ENCODE measurements around the gene CDH2. TPM values are rescaled to one million over a fixed set of nuclear protein-coding genes. Genes with fewer than 3 reads are reported as not detected.
A peak's percentile ranks its signal among the peaks of the same experiment; 100 is the strongest.

CDH2 gene
- total RNA-seq, 1 donor from 2014 or later: 370 TPM

- H3K27me3 ChIP-seq (ENCODE audit: low read depth): no peaks in the 10 kb centered on the region
- H3K27ac ChIP-seq (replicated peaks): no peak overlapping the region
- H3K4me3 ChIP-seq: no peak overlapping the region
- peaks cover 22% of the 10 kb centered on the region for H3K4me1 ChIP-seq
- H3K36me3 ChIP-seq: peaks cover 9% of the 10 kb centered on the region
- TF ChIP-seq, protein P1, sequence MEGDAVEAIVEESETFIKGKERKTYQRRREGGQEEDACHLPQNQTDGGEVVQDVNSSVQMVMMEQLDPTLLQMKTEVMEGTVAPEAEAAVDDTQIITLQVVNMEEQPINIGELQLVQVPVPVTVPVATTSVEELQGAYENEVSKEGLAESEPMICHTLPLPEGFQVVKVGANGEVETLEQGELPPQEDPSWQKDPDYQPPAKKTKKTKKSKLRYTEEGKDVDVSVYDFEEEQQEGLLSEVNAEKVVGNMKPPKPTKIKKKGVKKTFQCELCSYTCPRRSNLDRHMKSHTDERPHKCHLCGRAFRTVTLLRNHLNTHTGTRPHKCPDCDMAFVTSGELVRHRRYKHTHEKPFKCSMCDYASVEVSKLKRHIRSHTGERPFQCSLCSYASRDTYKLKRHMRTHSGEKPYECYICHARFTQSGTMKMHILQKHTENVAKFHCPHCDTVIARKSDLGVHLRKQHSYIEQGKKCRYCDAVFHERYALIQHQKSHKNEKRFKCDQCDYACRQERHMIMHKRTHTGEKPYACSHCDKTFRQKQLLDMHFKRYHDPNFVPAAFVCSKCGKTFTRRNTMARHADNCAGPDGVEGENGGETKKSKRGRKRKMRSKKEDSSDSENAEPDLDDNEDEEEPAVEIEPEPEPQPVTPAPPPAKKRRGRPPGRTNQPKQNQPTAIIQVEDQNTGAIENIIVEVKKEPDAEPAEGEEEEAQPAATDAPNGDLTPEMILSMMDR (IDR thresholded peaks at IDR 0.05; ENCODE audit: borderline replicate concordance): peak; percentile 54
- DNase-seq: no peak
- no peaks in the 10 kb centered on the region for H3K9me3 ChIP-seq (replicated peaks)
- intact Hi-C loops (cut with micrococcal nuclease): no loop called here
Measured at GRCh38 chr18:28013066-28013465, 163.9 kb downstream of the CDH2 start.

DNA sequence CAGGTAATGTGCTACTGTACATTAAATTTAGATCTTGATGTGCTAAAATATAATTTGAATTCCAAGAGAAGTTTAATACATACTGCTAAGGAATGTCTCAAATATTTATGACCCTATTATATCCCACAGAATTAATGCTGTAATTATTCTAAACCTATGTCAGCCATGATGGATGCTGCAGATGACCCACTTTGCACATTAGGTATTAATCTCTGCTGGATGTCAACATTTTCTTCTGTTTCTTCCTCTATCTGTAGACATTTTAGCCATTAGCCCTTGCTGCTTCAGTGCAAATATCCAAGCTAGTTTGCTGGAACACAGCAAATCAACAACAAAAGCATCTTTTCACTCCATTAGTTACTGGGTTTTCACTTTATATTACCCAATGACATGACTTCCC, 164.6 kb downstream of the CDH2 start:
- Histone ChIP-seq H3K4me1 (peaks cover 26% of the 10 kb centered on the region), H3K27ac (replicated peaks) (no peak overlapping the region), H3K4me3 (no peak overlapping the region), H3K36me3 (peaks cover 9% of the 10 kb centered on the region), H3K27me3 (ENCODE audit: low read depth) (no peaks in the 10 kb centered on the region), H3K9me3 (replicated peaks) (no peaks in the 10 kb centered on the region)
- intact Hi-C loops (cut with micrococcal nuclease): no loop called here
- DNase-seq: no peak
- TF ChIP-seq, protein P1 (IDR thresholded peaks at IDR 0.05; ENCODE audit: borderline replicate concordance): no peak

GRCh38 chr18:28009589-28009988, 167.3 kb downstream of the CDH2 start:
- no peaks in the 10 kb centered on the region for H3K9me3 ChIP-seq (replicated peaks)
- DNase-seq: no peak
- intact Hi-C loops (cut with micrococcal nuclease): loop anchor here (10.0 kb wide), 1 partner anchor 55 kb away; no protein-coding TSS in a partner anchor
- H3K4me3 ChIP-seq: no peak overlapping the region
- peaks cover 25% of the 10 kb centered on the region for H3K4me1 ChIP-seq
- no peaks in the 10 kb centered on the region for H3K27me3 ChIP-seq (ENCODE audit: low read depth)
- H3K36me3 ChIP-seq: peaks cover 9% of the 10 kb centered on the region
- no peak overlapping the region for H3K27ac ChIP-seq (replicated peaks)
- TF ChIP-seq, protein P1 (IDR thresholded peaks at IDR 0.05; ENCODE audit: borderline replicate concordance): no peak

- Histone ChIP-seq H3K27ac (replicated peaks) (no peak overlapping the region), H3K9me3 (replicated peaks) (no peaks in the 10 kb centered on the region), H3K27me3 (ENCODE audit: low read depth) (no peaks in the 10 kb centered on the region), H3K4me3 (no peak overlapping the region), H3K4me1 (peaks cover 32% of the 10 kb centered on the region), H3K36me3 (peaks cover 9% of the 10 kb centered on the region)
- intact Hi-C loops (cut with micrococcal nuclease): loop anchor here (10.0 kb wide), 1 partner anchor 57 kb away; no protein-coding TSS in a partner anchor
- TF ChIP-seq, protein P1 (IDR thresholded peaks at IDR 0.05; ENCODE audit: borderline replicate concordance): no peak
- DNase-seq: no peak
Measured at GRCh38 chr18:28007841-28008240, 169.1 kb downstream of the CDH2 start.

GRCh38 chr18:28005164-28005563, 171.8 kb downstream of the CDH2 start:
- H3K4me3 ChIP-seq: no peak overlapping the region
- intact Hi-C loops (cut with micrococcal nuclease): loop anchor here (10.0 kb wide), 1 partner anchor 60 kb away; no protein-coding TSS in a partner anchor
- H3K27ac ChIP-seq (replicated peaks): peak overlapping the region; percentile 68
- H3K4me1 ChIP-seq: peaks cover 39% of the 10 kb centered on the region
- TF ChIP-seq, protein P1 (IDR thresholded peaks at IDR 0.05; ENCODE audit: borderline replicate concordance): peak; percentile 16
- no peaks in the 10 kb centered on the region for H3K27me3 ChIP-seq (ENCODE audit: low read depth)
- no peak for DNase-seq
- no peaks in the 10 kb centered on the region for H3K9me3 ChIP-seq (replicated peaks)
- H3K36me3 ChIP-seq: peaks cover 8% of the 10 kb centered on the region
